HepG2 (cell line): ENCODE data around the gene NSFL1C. TPM values are rescaled to one million over a fixed set of nuclear protein-coding genes. Genes with fewer than 3 reads are reported as not detected.

Experiments
- ATAC-seq: fragments of 200-7000 bp; cut with Tn5 transposase; 3 replicates; pipeline ENCODE4 v1.9.1; 2020; ENCODE audit warnings: mild to moderate bottlenecking, moderate library complexity
- BruUV-seq: library from RNA; stranded (reverse); fragments of 400-500 nt; replicated peaks from 2 replicates; lab custom pipeline; 2021; lab: Mats Ljungman, UMichigan
- CTCF ChIA-PET: fragments of 300-600 bp; formaldehyde crosslinking; extraction: SDS; loops from one replicate; lab custom pipeline; 2021; ENCODE audit warnings: low total read pairs, inconsistent platforms, low intra/inter-chr PET ratio; lab: Yijun Ruan, JAX
- POLR2A ChIA-PET: fragments of 350-600 bp; sonication (Branson Sonifier 250); formaldehyde crosslinking; loops from one replicate; lab custom pipeline; 2020; ENCODE audit warnings: antibody characterized with exemption, inconsistent platforms; lab: Yijun Ruan, JAX
- DNase-seq: peaks from one replicate; pipeline ENCODE4 v3.0.0-alpha.2; 2015; ENCODE audit warnings: low spot score
- FAIRE-seq: peaks from 3 replicates; lab custom pipeline; 2011; peaks lifted over from hg19 to GRCh38; lab: Jason Lieb, UNC
- H2AFZ ChIP-seq: one replicate; pipeline ENCODE4 v1.6.1; 2011; ENCODE audit warnings: low read length, inconsistent platforms
- H3K27ac ChIP-seq: fragments of 300-600 bp; 3 replicates; pipeline ENCODE4 v1.8.0; 2011; ENCODE audit warnings: mixed run types, mild to moderate bottlenecking, mixed read lengths, low read length, inconsistent platforms; ENCODE audit not compliant: insufficient read depth; ENCODE audit errors: extremely low read length
- H3K27me3 ChIP-seq, 2 experiments: fragments of 200-600 bp in 1 of 2; 2 replicates in 1 of 2; 3 replicates in 1 of 2; pipeline versions ENCODE4 v1.6.0 to v1.8.0; 2011; ENCODE audit warnings: low read length in 2 of 2, mild to moderate bottlenecking in 2 of 2, moderate library complexity in 2 of 2, inconsistent platforms in 1 of 2; ENCODE audit not compliant: insufficient read depth in 2 of 2, control insufficient read depth in 1 of 2
- H3K36me3 ChIP-seq, 2 experiments: fragments of 200-600 bp in 1 of 2; replicated peaks in 1 of 2; 2 replicates in 1 of 2; 3 replicates in 1 of 2; pipeline versions ENCODE4 v1.5.1 to v1.8.0; 2011; ENCODE audit warnings: low read length in 2 of 2, inconsistent platforms in 1 of 2; ENCODE audit not compliant: insufficient read depth in 2 of 2, control insufficient read depth in 1 of 2
- H3K4me1 ChIP-seq: 2 replicates; pipeline ENCODE4 v1.5.1; 2012; ENCODE audit warnings: low read length, inconsistent platforms; ENCODE audit not compliant: insufficient read depth
- H3K4me2 ChIP-seq: 2 replicates; pipeline ENCODE4 v1.6.0; 2011; ENCODE audit warnings: low read depth, low read length, inconsistent platforms
- H3K4me3 ChIP-seq, 3 experiments: fragments of 200-600 bp in 1 of 3; sonication (generic), shearing (Covaris generic) in 1 of 3; replicated peaks in 1 of 3; 2 replicates each; pipeline ENCODE4 v1.5.1; 2011 to 2016; ENCODE audit warnings: low read length in 3 of 3, inconsistent platforms in 2 of 3, low read depth in 2 of 3, mild to moderate bottlenecking in 2 of 3, control low read depth in 1 of 3, mixed read lengths in 1 of 3; ENCODE audit not compliant: insufficient read depth in 1 of 3
- H3K79me2 ChIP-seq: one replicate; pipeline ENCODE4 v1.6.1; 2011; ENCODE audit warnings: low read length, inconsistent platforms; ENCODE audit not compliant: insufficient read depth
- H3K9ac ChIP-seq: 2 replicates; pipeline ENCODE4 v1.6.0; 2011; ENCODE audit warnings: mild to moderate bottlenecking, low read depth, low read length, inconsistent platforms; ENCODE audit not compliant: insufficient read depth
- H3K9me3 ChIP-seq: 2 replicates; pipeline ENCODE4 v1.5.1; 2012; ENCODE audit warnings: mild to moderate bottlenecking, low read length
- H4K20me1 ChIP-seq: 2 replicates; pipeline ENCODE4 v1.6.0; 2011; ENCODE audit warnings: inconsistent platforms, mild to moderate bottlenecking, low read length, moderate library complexity; ENCODE audit not compliant: insufficient read depth
- CEBPB ChIP-seq: IDR thresholded peaks from 2 replicates; pipeline ENCODE4 v1.6.1; 2011; ENCODE audit warnings: low read depth, low read length, improper control_type of control experiment, borderline replicate concordance
- DNMT1 ChIP-seq: sonication (generic); formaldehyde crosslinking; IDR thresholded peaks from 2 replicates; pipeline ENCODE4 v1.5.1; 2020; ENCODE audit warnings: mild to moderate bottlenecking, missing genetic modification reagents
- FOXO1 ChIP-seq: sonication (generic); formaldehyde crosslinking; IDR thresholded peaks from 2 replicates; pipeline ENCODE4 v1.4.0; 2020; ENCODE audit warnings: missing genetic modification reagents
- FOXO4 ChIP-seq: sonication (generic); formaldehyde crosslinking; conservative IDR thresholded peaks from 2 replicates; pipeline ENCODE4 v1.8.1; 2023; ENCODE audit warnings: missing genetic modification reagents
- GTF2F1 ChIP-seq: fragments of 150-350 bp; IDR thresholded peaks from 2 replicates; pipeline ENCODE4 v1.6.1; 2014; ENCODE audit warnings: low read length
- HNF1B ChIP-seq: sonication (generic); formaldehyde crosslinking; IDR thresholded peaks from 2 replicates; pipeline ENCODE4 v1.5.1; 2020; ENCODE audit warnings: mild to moderate bottlenecking, moderate library complexity, missing genetic modification reagents
- IRF2 ChIP-seq: IDR thresholded peaks from 2 replicates; pipeline ENCODE4 v1.6.1; 2018; ENCODE audit warnings: missing genetic modification reagents, missing compliant biosample characterization
- JUNB ChIP-seq: sonication (generic); formaldehyde crosslinking; IDR thresholded peaks from 2 replicates; pipeline ENCODE4 v1.8.0; 2022; ENCODE audit warnings: missing genetic modification reagents, mild to moderate bottlenecking, borderline replicate concordance
- MTA1 ChIP-seq: sonication (generic); formaldehyde crosslinking; IDR thresholded peaks from 2 replicates; pipeline ENCODE4 v1.4.0; 2020; ENCODE audit warnings: missing genetic modification reagents, mild to moderate bottlenecking, borderline replicate concordance
- NFKB2 ChIP-seq: sonication (generic); formaldehyde crosslinking; IDR thresholded peaks from 2 replicates; pipeline ENCODE4 v1.4.0; 2020; ENCODE audit warnings: missing genetic modification reagents, borderline replicate concordance
- PITX1 ChIP-seq: sonication (generic); formaldehyde crosslinking; IDR thresholded peaks from 2 replicates; pipeline ENCODE4 v1.5.1; 2020; ENCODE audit warnings: mild to moderate bottlenecking, missing genetic modification reagents
- ZBTB25 ChIP-seq: IDR thresholded peaks from 2 replicates; pipeline ENCODE4 v1.6.1; 2018; ENCODE audit warnings: missing genetic modification reagents
- ZBTB44 ChIP-seq: sonication (generic); formaldehyde crosslinking; IDR thresholded peaks from 2 replicates; pipeline ENCODE4 v1.4.0; 2020; ENCODE audit warnings: missing genetic modification reagents
- ZBTB8A ChIP-seq: sonication (generic); formaldehyde crosslinking; IDR thresholded peaks from 2 replicates; pipeline ENCODE4 v1.4.0; 2020; ENCODE audit warnings: mild to moderate bottlenecking, low read depth, missing genetic modification reagents, borderline replicate concordance
- ZC3H4 ChIP-seq: sonication (generic); formaldehyde crosslinking; IDR thresholded peaks from 2 replicates; pipeline ENCODE4 v1.4.0; 2020; ENCODE audit warnings: missing genetic modification reagents, borderline replicate concordance
- ZFP37 ChIP-seq: sonication (generic); formaldehyde crosslinking; IDR thresholded peaks from 2 replicates; pipeline ENCODE4 v1.4.0; 2020; ENCODE audit warnings: missing genetic modification reagents, borderline replicate concordance
- ZNF282 ChIP-seq: fragments of 450-650 bp; IDR thresholded peaks from 2 replicates; pipeline ENCODE4 v1.6.1; 2018; ENCODE audit not compliant: partially characterized antibody
- ZNF550 ChIP-seq: sonication (generic); formaldehyde crosslinking; IDR thresholded peaks from 2 replicates; pipeline ENCODE4 v1.4.0; 2020; ENCODE audit warnings: mild to moderate bottlenecking, missing genetic modification reagents, borderline replicate concordance
- ZNF788 ChIP-seq: sonication (generic); formaldehyde crosslinking; IDR thresholded peaks from 2 replicates; pipeline ENCODE4 v1.5.0; 2020; ENCODE audit warnings: mild to moderate bottlenecking, missing genetic modification reagents, borderline replicate concordance
- ZNF792 ChIP-seq: IDR thresholded peaks from 2 replicates; pipeline ENCODE4 v1.6.1; 2016
- WGBS: methylation state at CpG from one replicate; pipeline ENCODE4 v1.1.6; 2017; ENCODE audit warnings: low lambda C conversion rate; 5-methylcytosine and 5-hydroxymethylcytosine counted together
- in situ Hi-C: cut with HindIII; loops from 2 replicates; pipeline ENCODE4 v1.10.0; 2017; ENCODE audit warnings: low pct_unique_long_range_greater_than_20kb; ENCODE audit not compliant: extremely low pct_ligation_motif_present
- intact Hi-C: fragments of 100-400 bp; cut with micrococcal nuclease; formaldehyde crosslinking; loops from one replicate; pipeline ENCODE4 v1.10.0; 2022; ENCODE audit not compliant: unreplicated experiment
- polyA plus RNA-seq, 8 experiments: library from polyadenylated mRNA; depleted of rRNA in 3 of 8; stranded (reverse) in 7 of 8; unstranded in 1 of 8; fragments of >200 nt; fragmentation: Illumina TruSeq in 4 of 8; extraction: Trizol in 4 of 8; gene quantifications; 2 replicates each; pipeline versions ENCODE4 v1.2.1 to v1.2.3, GENCODE V29; 2011 to 2016; ENCODE audit warnings: low read depth in 4 of 8, missing spikeins in 1 of 8, mixed read lengths in 1 of 8; ENCODE audit not compliant: insufficient read depth in 1 of 8
- total RNA-seq, 5 experiments: library from RNA; depleted of rRNA; stranded (reverse); fragments of >200 nt; fragmentation: Illumina TruSeq; extraction: Trizol; gene quantifications; 2 replicates each; pipeline ENCODE4 v1.2.3, GENCODE V29; 2016; ENCODE audit warnings: low read depth in 1 of 5

NSFL1C gene
- total and polyA plus RNA-seq, 2 of the 13 experiments (the other 11 are each of a cell fraction or from before 2014, with no cell fraction given): 22.9 to 62.7 TPM

GRCh38 chr20:1397710-1398109 lies 68.9 kb downstream of the NSFL1C start (continued):
- TF ChIP-seq NFKB2 (CRISPR knock-in tag): no peak
- no peak for TF ChIP-seq ZBTB25 (CRISPR knock-in tag)
- TF ChIP-seq FOXO4: no peak

GRCh38 chr20:1396702-1397101 lies 69.9 kb downstream of the NSFL1C start:
- ATAC-seq (no peak), DNase-seq (no peak), FAIRE-seq (no peak)
- Histone ChIP-seq H3K27ac (no peak overlapping the region), H3K4me2 (no peak overlapping the region), H4K20me1 (peaks cover 5% of the 10 kb centered on the region; the same call in 1 of the 2 replicates), H3K79me2 (peaks cover 11% of the 10 kb centered on the region), H3K4me1 (peaks cover 54% of the 10 kb centered on the region), H3K9me3 (no peaks in the 10 kb centered on the region), H2AFZ (no peak overlapping the region), H3K4me3 (no peak overlapping the region), H3K27me3 (peaks cover 0 to 28% of the 10 kb centered on the region in 2 experiments; a peak in 2 of 5 replicates), H3K36me3 (no peaks in the 10 kb centered on the region), H3K9ac (no peak overlapping the region)
- WGBS: 34% methylated on average over 4 of the region's 4 CpGs
- BruUV-seq: no TSS peak
- intact Hi-C loops (loop anchor here (10.0 kb wide), 1 partner anchor 282 kb away; the partner anchor contains the start of gene PSMF1), in situ Hi-C loops (no loop called here)
- CTCF ChIA-PET: no interaction called here
- POLR2A ChIA-PET: interaction anchor here (1.5 kb wide), 1 partner anchor 71 kb away, joined by 4 read pairs; no protein-coding TSS in a partner anchor
- TF ChIP-seq HNF1B (CRISPR knock-in tag): no peak
- no peak for TF ChIP-seq ZFP37 (CRISPR knock-in tag)
- TF ChIP-seq ZNF550 (CRISPR knock-in tag): no peak
- TF ChIP-seq FOXO1 (CRISPR knock-in tag): no peak
- no peak for TF ChIP-seq ZNF788 (CRISPR knock-in tag)
- no peak for TF ChIP-seq DNMT1 (CRISPR knock-in tag)
- TF ChIP-seq CEBPB: no peak
- TF ChIP-seq GTF2F1: no peak
- no peak for TF ChIP-seq ZNF282
- TF ChIP-seq PITX1 (CRISPR knock-in tag): no peak
- TF ChIP-seq ZBTB8A: no peak
- TF ChIP-seq ZNF792: no peak
- TF ChIP-seq ZBTB44: no peak
- no peak for TF ChIP-seq MTA1 (CRISPR knock-in tag)
- no peak for TF ChIP-seq IRF2 (CRISPR knock-in tag)
- no peak for TF ChIP-seq JUNB
- TF ChIP-seq ZC3H4 (CRISPR knock-in tag): no peak
